ENCODE results near the gene CD28. TPM values are rescaled to one million over a fixed set of nuclear protein-coding genes. Genes with fewer than 3 reads are reported as not detected.

Gene CD28
- total and polyA plus RNA-seq, 10 of the 15 experiments (the other 5 are each of a cell fraction or from before 2014, with no cell fraction given): 0.03 to 0.23 (median 0.04) TPM; not detected in 7

DNA sequence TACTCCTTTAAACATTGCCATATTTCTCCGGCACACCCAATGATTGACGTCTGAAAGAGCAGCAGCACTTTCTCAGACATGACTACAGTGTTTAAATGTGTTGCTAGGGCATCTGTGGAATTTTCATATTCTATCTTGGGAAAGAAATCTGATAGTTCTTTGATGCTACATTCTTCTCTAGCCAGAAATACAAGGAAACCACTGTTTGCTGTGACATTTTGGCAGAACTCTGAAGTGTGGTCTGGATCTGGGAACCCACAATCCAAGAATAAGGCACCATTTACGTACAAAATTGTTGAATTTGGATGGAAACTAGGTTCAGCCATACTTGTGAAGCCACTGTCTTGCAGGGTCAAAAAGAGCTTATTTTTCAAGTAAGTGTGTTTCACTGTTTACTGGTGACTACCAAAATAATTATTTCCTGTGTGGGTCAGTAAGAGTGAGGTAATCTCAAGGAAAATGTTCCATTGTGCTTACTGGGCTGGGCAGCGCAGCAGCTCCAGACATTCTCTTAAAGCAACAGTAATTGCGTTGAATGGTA is 21.3 kb upstream of the CD28 start:
- RAD21 ChIA-PET (ENCODE audit: unreplicated experiment): no interaction called here
- CTCF ChIA-PET: no interaction called here
- Histone ChIP-seq H3K79me2 (ENCODE audit: control insufficient read depth, insufficient read depth, low read length) (no peaks in the 10 kb centered on the region), H3K27me3 (replicated peaks in 1 of 2; ENCODE audit: control insufficient read depth in 2 of 2, insufficient read depth in 2 of 2, low read length in 1 of 2) (no peaks in the 10 kb centered on the region), H4K20me1 (ENCODE audit: control insufficient read depth, insufficient read depth) (no peaks in the 10 kb centered on the region), H3K4me1 (ENCODE audit: control insufficient read depth, insufficient read depth, low read length) (peaks cover 18% of the 10 kb centered on the region), H3K4me3 (no peak overlapping the region), H3K36me3 (ENCODE audit: control insufficient read depth in 2 of 2, insufficient read depth in 2 of 2, low read length in 1 of 2) (no peaks in the 10 kb centered on the region), H2AFZ (ENCODE audit: control insufficient read depth, low read depth, low read length) (no peak overlapping the region), H3K9ac (ENCODE audit: control insufficient read depth, insufficient read depth, low read length) (no peak overlapping the region), H3K4me2 (ENCODE audit: control insufficient read depth, insufficient read depth) (no peak overlapping the region), H3K9me3 (replicated peaks; ENCODE audit: control insufficient read depth, insufficient read depth, low read length) (no peaks in the 10 kb centered on the region), H3K27ac (ENCODE audit: control insufficient read depth, insufficient read depth) (no peak overlapping the region)
- no TSS peak for BruUV-seq (replicated peaks)
- in situ Hi-C loops (cut with MboI) (no loop called here), intact Hi-C loops (cut with micrococcal nuclease; ENCODE audit: unreplicated experiment) (no loop called here)
- FAIRE-seq (no peak), DNase-seq (ENCODE audit: low read depth, low spot score) (no peak), ATAC-seq (no peak)
- POLR2A ChIA-PET: no interaction called here
- SMC1A ChIA-PET (ENCODE audit: uncharacterized antibody, unreplicated experiment): no interaction called here
- WGBS (ENCODE audit: insufficient coverage, insufficient replicate concordance, low lambda C conversion rate, missing lambda C conversion rate): 88% methylated on average over 5 of the region's 5 CpGs
- TF ChIP-seq EP300 (IDR thresholded peaks at IDR 0.05; ENCODE audit: borderline replicate concordance in 1 of 2, control insufficient read depth in 1 of 2, low read depth in 2 of 2, low read length in 2 of 2) (no peak), TAF1 (IDR thresholded peaks at IDR 0.05; ENCODE audit: borderline replicate concordance, low read depth, low read length) (no peak), SUZ12 (IDR thresholded peaks at IDR 0.05; ENCODE audit: unreplicated experiment) (no peak), RUNX3 (IDR thresholded peaks at IDR 0.05; ENCODE audit: low read length) (no peak), YY1 (IDR thresholded peaks at IDR 0.05; ENCODE audit: low read depth, low read length) (no peak), BCL11A (IDR thresholded peaks at IDR 0.05; ENCODE audit: low read depth, low read length) (no peak), ZNF24 (IDR thresholded peaks at IDR 0.05) (no peak), NFYB (IDR thresholded peaks at IDR 0.05; ENCODE audit: insufficient read depth, low read depth, low read length) (no peak), DPF2 (IDR thresholded peaks at IDR 0.05) (no peak), STAT3 (IDR thresholded peaks at IDR 0.05; ENCODE audit: low read depth, low read length) (no peak)
- TF ChIP-seq, protein P1, sequence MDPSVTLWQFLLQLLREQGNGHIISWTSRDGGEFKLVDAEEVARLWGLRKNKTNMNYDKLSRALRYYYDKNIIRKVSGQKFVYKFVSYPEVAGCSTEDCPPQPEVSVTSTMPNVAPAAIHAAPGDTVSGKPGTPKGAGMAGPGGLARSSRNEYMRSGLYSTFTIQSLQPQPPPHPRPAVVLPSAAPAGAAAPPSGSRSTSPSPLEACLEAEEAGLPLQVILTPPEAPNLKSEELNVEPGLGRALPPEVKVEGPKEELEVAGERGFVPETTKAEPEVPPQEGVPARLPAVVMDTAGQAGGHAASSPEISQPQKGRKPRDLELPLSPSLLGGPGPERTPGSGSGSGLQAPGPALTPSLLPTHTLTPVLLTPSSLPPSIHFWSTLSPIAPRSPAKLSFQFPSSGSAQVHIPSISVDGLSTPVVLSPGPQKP (IDR thresholded peaks at IDR 0.05; ENCODE audit: low read depth, low read length): no peak
- TF ChIP-seq, protein P2, sequence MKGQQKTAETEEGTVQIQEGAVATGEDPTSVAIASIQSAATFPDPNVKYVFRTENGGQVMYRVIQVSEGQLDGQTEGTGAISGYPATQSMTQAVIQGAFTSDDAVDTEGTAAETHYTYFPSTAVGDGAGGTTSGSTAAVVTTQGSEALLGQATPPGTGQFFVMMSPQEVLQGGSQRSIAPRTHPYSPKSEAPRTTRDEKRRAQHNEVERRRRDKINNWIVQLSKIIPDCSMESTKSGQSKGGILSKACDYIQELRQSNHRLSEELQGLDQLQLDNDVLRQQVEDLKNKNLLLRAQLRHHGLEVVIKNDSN (IDR thresholded peaks at IDR 0.05; ENCODE audit: borderline replicate concordance, extremely low read length, insufficient read depth, low read depth, low read length): no peak

Data from GM12878 (cell line).